Activated CD4-positive, CD25-positive, alpha-beta regulatory T cell treated with anti-CD3 and anti-CD28 coated beads, Interleukin-2, amount 50 U/mL, for 24 hours (primary cell): ENCODE measurements around the gene GPR156.
"Not testable (repeated sequence)": the region's sequence is repeated elsewhere in the genome, so short reads cannot be mapped to it uniquely, and the experiment has no call there.

Experiments
- ATAC-seq, 2 donors: fragments of 150-1000 bp; cut with Tn5 transposase; one replicate each; pipeline ENCODE4 v1.10.0; 2021; ENCODE audit warnings: mild to moderate bottlenecking in 1 of 2, moderate library complexity in 1 of 2

The GPR156 gene

DNA sequence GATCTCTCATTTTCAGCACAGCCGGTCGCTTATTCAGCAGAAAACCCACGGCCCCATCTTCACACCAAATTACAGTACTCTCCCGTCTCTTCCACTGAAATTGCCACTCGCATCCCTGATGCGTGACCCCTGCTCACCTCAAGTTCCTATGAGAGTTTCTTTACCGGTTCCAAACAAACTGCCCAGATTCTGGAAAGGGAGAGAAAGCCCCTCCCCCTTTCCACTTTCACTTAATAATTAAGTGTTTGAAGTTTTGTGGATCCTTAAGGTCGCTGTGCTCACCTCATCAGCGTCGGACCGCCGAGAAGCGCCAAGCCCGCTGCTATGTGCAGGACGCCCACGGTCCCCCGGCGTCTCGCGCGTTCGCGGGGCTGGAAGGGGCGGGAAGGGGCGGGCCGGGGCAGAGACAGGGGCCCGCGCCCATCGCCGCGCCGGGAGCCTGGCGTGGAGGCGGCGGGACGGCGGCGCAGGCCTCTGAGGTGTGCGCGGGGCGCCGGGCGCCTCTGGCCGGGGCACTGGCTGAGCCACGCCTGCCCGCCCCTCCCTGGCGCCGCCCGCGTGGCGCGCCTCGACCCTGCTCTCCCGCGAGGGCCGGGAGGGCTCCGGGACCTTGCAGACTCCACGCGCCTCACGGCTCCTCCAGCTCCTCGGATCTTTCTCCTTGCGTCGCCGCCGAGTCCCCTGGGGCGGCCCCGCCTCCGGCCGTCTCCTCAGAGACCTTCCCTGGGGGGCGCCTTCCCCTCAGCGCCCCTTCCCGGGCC is at the start of gene GPR156:
Gene GPR156 (minus strand): TSS at position 476 of the 761 bp plus-strand sequence. CDS start 41,124 bp downstream, outside the sequence.
- ATAC-seq = no peak

DNA sequence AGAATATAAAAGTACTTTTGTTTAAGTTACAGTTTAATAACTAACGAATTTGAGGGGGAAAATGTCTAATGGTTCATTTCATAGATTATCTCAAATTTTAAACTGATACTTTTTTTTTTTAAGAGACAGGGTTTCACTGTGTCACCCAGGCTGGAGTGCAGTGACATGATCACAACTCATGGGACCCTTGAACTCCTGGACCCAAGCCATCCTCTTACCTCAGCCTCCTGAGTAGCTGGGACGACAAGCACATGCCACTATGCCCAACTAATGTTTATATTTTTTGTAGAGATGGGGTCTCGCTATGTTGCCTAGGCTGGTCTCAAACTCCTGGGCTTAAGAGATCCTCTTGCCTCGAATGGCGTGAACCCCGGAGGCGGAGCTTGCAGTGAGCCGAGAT is 47.6 kb upstream of the GPR156 start:
- ATAC-seq = no peak

DNA sequence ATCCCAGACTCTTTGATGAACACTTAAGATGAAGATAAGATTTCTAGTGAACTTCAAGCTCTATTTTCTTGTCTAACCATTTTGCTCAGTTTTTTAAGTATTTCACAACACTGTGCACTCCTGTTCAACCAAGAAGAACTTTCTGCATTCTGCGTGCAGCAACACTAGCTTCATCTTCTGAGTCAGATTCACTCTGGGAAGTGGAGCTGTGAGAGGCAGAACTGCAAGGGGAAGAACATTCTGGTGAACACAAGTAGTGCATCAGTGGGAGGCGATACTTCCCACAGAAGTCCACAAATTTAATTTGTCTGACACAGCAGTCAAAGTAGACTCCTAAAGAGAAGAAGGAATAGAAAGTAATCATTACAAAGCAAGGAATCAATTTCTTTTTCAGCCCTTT is 46.1 kb upstream of the GPR156 start:
- no peak for ATAC-seq

DNA sequence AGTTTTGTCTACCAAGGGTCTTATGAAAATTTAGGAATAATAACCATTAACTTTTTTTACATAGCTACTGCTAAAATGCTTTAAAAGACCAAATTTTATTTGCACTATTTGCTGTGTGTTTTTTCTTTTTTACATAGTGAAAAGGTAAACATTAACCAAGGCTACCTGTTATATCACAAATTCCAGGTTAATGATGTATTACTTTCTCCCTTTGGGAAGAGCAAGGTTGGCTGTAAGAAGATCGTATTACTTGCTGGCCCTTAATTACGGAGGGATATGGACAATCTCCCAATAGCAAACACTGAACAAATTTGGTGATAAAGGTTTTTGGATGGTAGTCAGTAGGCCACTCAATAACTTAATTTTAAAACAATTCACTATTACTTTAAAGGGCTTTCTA is 41.8 kb upstream of the GPR156 start:
- ATAC-seq = no peak

DNA sequence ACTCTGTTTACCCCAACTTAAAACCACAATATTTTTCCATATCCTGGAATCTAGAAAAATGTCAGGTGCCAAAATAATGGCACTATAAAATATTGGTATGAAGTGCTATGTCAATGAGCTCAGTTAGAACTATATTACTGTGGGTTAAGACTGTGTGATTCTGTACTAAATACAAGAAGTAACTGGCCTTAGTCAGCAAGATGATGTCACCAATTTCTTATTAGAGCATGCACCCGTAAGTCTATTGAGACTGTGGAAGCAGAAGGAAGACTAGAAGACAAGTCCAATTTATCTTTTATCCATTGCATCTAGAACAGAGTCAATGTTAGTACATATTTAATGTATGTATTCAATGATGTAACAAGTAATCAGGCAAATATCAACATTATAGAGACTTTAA is 39.2 kb upstream of the GPR156 start:
- ATAC-seq = peak; percentile 35 to 36

DNA sequence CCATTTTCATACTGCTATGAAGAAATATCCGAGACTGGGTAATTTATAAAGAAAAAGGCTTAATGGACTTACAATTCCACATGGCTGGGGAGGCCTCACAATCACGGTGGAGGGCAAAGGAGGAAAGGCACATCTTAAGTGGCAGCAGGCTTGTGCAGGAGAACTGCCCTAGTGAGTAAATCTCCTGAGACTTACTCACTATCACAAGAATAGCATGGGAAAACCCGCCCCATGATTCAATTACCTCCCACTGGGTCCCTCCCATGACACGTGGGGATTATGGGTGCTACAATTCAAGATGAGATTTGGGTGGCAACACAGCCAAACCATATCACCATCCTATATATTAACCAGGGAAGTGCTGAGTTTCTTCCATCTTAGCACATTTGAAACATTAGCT is 38.7 kb upstream of the GPR156 start:
- ATAC-seq = peak; percentile 51 to 63

DNA sequence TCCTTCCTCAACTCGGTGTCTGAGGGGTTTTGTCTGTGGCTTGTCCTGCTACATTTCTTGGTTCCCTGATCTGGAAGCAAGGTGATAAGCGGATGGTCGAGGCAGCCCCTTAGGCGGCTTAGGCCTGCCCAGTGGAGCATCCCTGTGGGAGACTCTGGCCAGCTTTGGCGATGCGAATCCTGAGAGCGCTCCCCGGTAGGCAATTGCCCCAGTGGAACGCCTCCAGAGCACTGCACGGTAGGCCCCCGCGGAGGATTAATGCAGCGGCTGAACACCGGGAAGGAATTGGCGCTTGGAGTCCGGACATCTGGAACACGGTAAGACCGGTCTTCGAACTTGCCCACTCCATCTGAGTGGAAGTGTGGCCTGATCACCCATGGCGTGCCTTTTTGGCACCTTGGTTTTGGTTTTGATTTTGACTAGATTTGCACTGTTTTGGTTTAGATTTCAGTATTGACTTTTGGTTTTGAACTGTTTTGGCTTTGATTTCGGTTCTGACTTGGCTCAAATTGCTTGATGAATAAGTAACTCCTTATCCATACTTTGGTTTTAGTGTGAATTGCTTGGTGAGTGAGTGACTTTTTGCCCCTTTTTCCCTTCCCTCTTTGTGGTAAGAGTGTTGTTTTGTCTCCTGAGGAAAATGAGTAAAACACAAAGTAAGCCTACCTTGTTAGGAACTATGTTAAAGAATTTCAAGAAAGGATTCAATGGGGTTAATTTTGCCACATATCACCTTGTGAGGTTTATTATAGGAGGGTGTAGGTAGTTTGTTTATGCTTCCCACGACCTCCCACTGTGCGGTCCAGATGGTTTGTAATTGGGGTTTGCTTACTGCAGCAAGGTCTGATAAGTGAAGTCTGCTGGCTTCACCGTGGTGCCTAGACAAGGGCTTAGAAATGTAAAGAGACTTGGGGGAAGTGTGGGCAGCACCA is 27.1 kb upstream of the GPR156 start:
- ATAC-seq = no peak

DNA sequence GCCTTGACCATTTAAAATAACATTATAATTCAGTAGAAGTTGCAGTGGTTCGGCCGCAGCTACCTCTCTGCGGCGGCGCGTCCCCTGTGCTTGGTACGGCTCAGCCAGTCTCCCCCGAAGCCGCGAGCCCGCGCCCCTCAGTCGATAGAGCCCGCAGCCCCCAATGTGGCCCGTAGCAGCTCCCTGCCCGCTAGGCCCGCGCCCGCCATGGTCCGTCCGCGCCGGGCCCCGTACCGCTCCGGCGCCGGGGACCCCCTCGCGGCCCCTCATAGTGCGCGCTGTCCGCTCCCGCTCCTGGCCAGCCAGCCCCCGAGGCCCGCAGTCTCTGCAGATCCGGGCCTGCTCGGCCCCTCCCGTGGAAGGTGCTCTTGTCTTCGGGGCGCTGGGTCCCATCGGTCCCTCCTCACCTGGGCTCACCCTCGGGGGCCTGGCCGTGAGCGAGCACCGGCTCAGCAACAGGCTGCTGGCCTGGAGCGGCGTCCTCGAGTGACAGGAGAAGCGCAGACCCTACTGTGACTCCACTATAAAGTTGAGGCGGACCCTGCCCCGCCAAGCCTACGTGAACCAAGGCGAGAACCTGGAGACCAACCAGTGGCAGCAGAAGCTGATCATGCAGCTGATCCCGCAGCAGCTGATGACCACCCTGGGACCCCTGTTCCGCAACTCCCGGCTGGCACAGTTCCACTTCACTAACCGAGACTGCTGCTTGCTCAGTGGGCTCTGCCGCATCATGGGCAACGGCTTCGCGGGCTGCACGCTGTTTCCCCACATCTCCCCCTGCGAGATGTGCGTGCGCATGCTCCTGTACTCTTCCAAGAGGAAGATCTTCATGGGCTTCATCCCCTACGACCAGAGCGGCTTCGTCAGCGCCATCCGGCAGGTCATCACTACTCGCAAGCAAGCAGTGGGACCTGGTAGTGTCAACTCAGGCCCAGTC is 21.8 kb upstream of the GPR156 start:
- no peak for ATAC-seq

DNA sequence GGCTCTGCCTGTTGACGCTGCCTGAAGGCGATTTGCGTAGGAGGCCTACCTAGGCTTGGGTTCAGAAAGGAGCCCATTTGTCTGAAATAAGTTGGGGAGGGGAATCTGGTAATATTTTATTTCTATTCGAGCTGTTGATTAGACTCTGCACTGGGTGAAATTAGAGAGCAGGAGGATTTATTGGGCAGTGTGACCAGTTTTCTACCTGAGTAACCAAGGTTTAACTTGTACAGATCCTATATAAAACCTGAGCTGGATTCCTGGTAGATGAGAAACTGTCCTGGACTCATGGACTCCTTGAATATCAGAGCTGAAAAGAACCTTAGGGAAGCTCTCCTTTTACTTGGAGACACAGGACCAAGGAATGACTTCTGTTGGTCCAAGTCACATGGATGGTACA is 19.6 kb upstream of the GPR156 start:
- no peak for ATAC-seq

DNA sequence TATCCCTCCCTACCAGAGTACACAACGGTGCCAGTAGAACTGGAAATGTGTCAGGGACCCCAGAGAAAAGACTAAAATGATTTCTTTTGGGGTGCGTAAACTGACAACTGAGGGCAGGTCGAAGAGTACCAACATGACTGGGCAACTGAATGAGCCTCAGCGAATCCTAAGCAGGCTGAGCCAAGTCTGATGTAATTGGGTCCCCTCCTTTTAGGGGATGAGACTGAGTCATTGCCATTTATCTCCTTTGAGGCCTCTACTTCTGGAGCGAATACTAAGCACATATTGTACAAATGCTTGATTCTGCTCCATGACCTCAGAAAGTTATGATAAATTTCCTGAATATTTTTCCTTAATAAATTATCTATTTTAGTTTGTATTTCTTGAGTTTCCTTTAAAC is 17.3 kb upstream of the GPR156 start:
- no peak for ATAC-seq

DNA sequence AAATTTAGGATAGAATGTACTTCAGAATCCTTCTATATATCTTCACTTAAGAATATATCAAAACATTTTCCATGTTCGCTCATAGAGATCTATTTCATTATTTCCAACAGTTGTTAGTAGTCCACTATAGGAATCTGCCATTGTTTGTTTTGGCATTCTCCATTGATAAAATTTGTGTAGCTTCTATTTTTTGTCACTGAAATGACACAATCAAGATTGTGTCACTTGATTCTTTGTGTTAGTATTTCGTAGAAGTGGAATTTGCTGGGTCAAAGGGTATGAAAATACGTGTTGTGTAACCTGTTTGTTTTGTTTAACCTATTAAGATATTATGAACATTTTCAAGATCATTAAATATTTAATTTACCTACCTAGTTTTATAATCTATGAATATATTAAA is 15.9 kb upstream of the GPR156 start:
- ATAC-seq = no peak

DNA sequence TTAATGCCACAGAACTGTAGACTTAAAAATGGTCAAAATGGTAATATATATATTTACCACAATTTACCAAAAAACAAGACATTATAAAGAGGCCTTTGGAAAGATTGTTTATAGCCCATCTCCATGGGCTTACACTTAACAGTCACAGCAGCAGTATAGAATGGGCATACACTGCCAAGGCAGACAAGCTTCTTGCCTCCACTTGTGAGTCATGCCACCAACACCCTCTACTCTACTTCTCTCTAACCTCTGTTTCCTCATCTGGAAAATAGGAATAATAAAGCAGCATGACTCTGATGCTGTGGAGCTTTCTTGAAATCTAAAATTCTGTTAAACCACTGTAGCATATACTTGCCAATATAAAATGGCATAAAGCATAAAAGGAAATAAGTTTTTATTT is 14.4 kb upstream of the GPR156 start:
- ATAC-seq = no peak

DNA sequence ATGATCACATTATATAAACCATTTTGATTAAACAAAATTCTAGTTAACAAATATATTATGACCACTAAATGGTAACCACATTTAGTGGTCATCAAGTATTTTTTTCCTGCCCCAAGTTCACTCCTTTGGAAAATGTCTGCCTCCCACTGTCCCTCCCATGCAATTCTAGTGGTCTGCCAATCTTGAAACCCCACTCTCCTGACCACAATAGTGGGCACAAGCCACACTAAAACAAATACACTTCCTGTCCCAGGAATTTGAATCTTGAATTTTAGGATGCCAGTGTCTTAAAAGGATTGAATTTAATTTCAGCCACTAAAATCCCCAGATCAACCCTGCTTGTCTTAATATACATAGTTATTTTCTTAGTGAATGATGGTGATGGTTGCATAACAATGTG is 14.0 kb upstream of the GPR156 start:
- ATAC-seq = no peak

DNA sequence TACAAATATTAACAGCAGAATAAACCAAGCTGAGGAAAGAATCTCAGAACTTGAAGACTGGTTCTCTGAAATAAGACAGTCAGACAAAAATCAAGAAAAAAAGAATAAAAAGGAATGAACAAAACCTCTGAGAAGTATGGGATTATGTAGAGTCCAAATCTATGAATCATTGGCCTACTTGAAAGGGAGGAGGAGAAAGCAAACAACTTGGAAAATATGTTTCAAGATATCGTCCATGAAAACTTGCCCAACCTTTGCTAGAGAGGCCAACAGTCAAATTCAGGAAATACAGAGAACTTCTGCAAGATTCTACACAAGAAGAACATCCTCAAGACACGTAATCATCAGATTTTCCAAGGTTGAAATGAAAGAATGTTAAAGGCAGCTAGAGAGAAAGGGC is 6.5 kb upstream of the GPR156 start:
- ATAC-seq = not testable (repeated sequence)

DNA sequence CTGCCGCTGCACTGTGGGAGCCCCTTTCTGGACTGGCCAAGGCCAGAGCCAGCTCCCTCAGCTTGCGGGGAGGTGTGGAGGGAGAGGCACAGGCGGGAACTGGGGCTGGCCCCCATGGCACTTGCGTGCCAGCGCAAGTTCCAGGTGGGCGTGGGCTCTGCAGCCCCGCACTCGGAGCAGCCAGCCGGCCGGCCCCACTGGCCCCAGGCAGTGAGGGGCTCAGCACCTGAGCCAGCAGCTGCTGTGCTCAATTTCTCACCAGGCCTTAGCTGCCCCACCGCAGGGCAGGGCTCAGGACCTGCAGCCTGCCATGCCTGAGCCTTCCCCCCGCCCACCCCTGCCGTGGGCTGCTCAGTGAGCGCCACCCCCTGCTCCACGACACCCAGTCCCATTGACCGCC is 4.6 kb upstream of the GPR156 start:
- no peak for ATAC-seq

DNA sequence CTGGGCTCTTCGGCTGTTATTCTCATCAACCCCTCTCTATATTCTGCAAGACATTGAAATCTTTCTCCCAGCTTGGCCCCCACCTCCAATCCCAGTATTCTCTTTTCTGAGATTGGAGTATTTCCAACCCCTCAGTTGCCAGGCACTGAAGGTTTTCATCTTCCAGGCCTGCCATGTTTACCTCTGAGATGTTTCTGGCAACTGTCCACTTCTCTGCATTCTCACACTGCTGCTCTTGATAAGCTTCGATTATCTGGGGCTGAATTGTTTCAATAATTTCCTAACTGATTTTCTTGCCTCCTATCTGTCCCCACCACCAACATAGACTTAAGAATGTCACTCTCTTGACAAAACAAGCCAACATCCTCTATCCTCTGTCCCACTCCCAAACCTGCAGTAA is 1.4 kb upstream of the GPR156 start:
- ATAC-seq = no peak

DNA sequence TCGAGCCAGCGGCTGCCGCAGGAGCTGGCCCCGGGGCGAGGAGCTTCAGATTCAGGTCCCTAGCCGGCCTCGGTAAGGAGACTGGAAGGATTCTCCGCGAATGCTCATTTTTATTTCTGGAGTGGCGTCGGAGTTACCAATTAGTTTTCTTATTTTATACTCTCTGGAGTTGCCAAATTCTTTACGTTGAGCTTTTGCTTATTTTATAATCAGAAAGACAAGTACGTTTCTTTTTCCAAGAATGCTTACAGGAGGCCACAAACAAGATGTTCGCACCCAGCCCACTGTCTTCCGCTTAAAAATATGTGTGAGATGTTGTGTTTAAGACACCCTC is 453 bp upstream of the GPR156 start:
- no peak for ATAC-seq

DNA sequence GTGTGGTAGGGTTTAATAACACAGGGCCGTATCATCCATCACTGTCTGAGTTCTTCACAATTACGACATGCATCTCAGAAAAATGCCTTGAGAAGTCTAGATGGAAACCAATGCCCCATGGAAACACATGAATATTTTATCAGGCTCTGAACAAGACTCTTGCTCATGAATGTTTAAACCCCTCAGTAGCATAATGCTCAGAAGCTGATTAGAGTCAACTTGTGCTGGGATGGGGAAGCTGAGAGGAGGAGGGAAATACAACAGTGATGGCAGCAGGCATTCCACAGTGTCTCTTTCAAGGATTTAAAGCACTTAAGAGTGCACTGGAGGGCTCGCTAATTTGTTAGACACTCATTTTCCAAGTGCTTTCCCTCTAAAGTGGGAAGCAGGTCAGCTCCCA is 3.8 kb downstream of the GPR156 start:
- ATAC-seq = no peak

DNA sequence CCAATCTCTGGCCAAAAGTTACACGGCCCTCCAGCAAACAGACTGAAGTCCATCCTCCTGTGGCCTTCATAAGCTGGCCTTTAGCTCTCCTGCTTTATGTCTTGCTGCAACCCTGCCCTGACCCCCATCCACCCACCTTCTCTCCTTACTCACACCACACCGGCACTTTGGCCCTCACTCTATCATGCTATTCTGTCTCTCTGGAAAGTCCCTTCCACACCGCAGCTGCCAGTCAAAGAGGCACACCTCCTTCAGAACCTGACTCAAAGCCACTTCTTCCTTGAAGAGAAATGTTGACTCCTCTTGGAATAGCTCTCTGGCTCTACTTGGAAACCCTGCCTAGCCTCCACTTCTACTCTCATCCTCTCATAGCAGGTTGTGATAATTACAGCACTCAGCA is 4.5 kb downstream of the GPR156 start:
- ATAC-seq = no peak

DNA sequence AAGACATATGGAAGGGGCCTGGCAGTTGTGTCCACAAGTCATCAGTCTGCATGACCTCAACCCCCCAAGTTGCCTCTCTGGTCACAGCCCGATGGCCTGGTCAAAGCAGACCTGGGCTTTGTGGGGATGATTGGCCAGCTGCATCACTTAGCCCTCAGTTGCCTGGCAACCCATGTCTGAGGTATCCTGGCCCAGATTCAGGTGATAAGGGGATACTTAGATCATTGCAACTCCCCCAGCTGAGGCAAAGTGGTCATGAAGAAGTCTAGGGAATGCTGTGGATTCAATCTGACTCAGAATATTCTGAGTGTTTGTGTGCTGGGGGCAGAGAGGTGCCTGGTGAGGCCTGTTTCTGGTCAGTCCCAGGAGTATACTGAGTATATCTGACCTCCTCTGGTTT is 5.0 kb downstream of the GPR156 start:
- ATAC-seq = no peak

DNA sequence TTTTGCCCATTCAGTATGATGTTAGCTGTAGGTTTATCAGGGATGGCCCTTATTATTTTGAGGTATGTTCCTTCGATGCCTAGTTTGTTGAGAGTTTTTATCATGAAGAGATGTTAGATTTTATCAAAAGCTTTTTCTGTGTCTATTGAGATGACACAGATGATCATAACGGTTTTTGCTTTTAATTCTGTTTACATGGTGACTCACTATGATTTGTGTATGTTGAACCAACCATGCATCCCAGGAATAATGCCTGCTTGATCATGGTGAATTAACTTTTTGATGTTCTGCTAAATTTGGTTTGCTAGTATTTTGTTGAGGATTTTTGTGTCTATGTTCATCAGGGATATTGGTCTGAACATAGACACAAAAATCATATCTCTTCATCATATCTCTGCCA is 8.3 kb downstream of the GPR156 start:
- ATAC-seq = no peak

DNA sequence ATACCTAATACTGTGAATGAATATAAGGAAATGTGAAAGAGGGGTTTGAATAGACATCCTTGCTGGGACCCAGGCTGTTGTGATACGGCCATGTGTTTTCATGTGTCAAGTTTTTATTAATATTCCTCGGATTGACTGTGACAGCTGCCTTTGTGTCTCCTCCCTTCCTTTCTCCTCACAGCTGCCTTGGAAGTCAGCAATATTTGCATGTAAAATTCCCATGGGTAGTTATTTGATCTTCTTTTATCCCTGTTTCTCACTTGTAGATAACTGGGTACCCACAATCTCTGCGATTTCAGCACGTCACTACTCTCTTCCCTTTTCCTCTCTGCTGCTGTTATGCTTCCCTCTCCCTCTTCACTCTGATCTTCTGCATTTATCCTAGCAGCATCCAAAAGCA is 9.4 kb downstream of the GPR156 start:
- no peak for ATAC-seq

DNA sequence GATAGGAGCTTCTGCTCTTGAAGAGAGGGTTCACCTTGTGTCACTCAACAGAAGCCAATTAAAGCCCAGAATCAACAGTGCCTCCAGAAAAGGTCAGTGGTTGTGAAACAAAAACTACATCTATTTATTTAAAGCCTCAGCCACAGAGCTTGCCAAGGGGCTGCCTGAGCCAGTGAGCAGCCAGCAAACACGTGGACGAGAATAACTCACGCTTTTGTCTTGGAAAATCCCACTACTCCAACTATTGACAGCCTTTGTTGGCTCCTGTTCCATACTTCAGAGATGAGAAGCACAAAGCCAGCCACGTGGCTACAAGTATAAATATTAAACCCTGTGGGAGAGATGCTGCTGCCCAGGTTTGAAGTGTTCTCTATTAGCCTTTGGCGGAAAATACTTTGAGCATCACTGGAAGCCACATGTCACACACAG is 10.3 kb downstream of the GPR156 start:
- ATAC-seq = no peak
